Stimulated activated CD4-positive, alpha-beta T cell treated with anti-CD3 and anti-CD28 coated beads, Interleukin-2, amount 100 ng/mL, for 24 hours (primary cell): Measurements from ENCODE around the gene IL11RA.

ENCODE experiments used
- DNase-seq, 2 donors: peaks; one replicate each; pipeline ENCODE4 v3.0.0-alpha.2; 2020

The IL11RA gene

DNA sequence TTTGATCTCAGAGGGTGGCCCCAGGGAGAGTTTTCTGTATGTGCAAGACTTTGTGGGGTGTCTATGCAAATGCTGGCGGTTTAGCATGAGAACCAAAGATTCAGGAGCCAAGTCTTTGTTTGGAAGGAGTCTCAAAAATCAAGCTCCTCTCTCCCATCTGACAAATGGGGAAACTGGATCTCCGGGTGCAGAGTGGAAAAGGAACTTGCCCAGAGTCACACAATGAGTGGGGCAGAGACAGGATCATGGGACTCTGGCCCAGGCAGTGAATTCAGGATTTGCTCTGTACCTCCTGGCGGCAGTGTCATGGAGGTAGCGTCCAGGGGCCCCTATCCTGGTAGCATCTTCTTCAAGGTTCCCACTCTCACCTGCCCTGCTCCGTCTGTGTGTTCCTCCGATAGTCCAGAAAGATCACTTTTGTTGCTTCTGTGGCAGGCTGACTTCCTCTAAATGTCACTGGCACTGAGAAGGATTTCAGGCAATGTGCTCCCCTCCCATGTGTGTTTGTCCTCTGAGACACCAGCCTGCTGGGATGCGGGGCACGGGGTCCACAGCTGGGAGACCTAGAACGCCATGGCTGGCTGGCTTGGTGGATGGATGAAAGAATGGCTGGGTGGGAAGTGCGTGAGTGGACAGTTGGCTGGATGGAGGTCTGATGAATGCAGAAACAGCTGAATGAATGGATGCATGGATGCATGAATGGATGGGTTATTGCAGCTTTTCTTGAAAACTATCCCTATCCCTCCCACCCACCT, 35.5 kb downstream of the IL11RA start:
- no peak for DNase-seq

DNA sequence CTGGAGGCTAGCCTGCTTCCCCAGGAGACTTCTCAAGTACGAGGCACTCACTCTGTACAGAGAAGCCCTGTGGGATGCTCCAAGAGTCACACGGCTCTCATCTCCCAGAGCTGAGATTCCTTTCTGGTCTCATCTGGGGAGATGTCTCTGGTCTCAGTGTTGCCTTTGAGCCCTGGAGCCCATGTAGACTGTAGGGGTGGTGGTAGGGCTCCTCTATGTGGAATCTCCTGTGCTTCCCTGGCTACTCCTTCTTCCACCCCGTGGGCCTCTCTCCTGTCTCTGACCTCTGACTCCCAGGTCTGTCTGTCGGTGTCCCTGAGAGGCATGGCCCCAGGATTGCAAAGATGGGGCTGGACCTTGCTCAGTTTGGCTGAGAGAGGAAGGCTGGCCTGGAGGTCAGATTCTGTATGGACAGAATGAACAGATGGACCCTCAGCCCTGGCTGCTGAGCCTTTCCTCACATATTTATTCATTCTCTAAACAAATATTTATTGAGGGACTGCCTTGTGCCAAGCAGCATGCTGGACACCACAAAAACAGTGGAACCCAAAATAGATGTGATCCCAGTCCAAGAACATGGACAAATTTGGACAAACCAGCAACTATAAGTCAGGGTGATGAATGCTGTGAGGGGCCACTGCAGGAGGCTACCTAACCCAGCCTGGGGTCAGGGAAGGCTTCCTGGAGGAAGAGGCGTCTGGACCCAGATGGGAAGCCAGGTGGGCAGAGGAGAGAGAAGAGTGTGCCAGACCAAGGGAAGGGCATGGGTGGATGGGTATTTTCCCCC, 36.5 kb downstream of the IL11RA start:
- no peak for DNase-seq

- DNase-seq: no peak
Measured at GRCh38 chr9:34689116-34689470, 37.1 kb downstream of the IL11RA start.

- DNase-seq: no peak
Measured at GRCh38 chr9:34689512-34689911, 37.5 kb downstream of the IL11RA start.

- no peak for DNase-seq
Measured at GRCh38 chr9:34690983-34691935, 39.3 kb downstream of the IL11RA start, which contains the start of gene CCL19. Gene CCL19, minus strand, starts transcription at chr9:34691276. Its CDS starts 137 bp downstream, at chr9:34691139.

DNA sequence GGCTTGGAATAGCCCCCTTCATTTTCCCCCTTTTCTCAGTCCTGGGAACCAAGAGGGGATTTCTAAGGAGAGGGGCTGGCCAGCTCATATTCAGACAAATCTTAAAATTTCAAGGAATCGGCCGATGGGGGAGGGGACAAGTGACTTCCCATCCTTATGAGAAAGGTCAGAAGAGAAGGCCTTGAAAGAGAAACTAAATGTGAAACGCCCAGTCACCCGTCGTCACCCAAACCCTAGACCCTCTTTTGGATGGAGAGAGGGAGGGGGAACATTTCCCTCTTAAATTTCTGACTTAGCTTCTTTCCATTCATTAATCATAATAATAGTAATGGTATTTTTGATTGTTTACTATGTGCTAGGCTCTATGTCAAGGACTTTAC, 39.9 kb downstream of the IL11RA start:
- DNase-seq: no peak

DNA sequence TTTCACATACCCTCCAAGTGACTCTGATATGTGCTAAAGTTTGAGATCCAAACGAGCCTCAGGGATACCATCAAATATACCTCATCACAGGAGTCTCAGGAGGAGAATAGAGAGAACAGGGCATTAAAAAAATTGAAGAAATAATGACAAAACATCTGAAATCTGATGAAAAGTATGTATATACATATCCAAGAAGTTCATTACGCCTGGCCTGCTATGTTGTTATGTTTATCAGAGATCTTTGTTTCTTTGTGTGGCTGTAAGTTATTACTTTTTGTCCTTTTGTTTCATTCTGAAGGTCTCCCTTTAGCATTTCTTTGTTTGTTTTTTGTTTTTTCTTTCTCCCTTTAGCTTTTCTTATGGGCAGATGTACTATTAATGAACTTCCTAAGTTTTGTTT, 41.6 kb downstream of the IL11RA start:
- no peak for DNase-seq

- no peak for DNase-seq
Measured at GRCh38 chr9:34694811-34695210, 42.8 kb downstream of the IL11RA start.

DNA sequence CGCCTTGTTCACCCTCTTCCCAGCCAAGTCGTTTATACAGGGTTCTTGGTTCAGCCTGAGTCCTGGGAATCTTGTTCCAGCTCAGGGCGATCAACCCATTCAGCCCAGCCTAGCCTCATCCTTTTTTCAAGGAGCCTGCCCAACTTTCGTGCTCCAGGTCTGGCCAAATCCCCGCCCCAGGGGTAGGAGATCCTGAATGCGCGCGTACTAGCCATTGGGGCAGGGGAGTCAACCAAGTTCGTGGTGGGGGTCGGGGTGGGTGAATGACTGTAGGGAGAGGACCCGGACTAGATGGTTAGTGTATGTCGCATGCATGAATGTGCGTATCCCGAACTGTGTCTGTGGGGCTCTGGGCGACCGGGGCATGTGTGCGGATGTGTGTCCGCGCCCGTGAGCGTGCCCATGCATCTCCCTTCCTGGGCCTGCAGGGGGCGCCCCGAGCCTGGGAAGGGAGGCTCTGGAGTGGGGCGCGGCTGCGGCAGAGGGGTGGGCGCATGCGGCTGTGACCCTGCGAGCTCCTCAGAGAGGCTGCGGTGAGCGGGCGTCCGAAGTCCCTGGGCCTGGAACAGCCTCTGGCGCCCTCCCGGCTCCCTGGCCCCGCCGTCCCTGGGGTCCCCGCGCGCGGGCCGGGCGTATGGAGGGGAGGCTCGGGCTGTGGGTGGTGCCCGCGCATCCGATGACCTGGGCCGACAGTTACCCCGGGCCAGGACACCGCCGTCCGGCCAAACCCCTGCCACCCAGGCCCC, 49.2 kb downstream of the IL11RA start:
- DNase-seq: peak; percentile 83 to 85

- peak; percentile 88 to 92 for DNase-seq
Measured at GRCh38 chr9:34701769-34702736, 50.1 kb downstream of the IL11RA start.

DNA sequence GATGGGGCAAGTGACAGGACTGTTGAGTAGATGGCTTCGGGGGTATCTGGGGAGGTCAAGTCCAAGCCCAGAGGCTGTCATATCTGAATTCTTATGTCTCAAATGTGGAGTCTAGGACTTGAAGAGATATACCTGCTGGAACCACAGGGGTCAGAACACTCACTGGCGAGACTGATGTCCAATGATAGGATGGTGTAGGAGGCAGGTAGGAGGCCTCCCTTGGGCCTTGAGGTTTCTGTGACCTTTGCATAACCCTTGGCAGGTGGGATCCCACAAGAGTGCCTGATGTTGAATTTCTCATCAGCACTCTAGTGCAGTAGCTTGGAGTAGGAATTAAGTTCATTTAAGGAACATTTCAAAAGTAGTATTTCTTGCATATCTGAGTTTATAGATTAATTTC, 55.1 kb downstream of the IL11RA start:
- DNase-seq: no peak

GRCh38 chr9:34709196-34709978, 57.4 kb downstream of the IL11RA start:
- DNase-seq: no peak

GRCh38 chr9:34710023-34710422, 58.0 kb downstream of the IL11RA start, which contains the start of gene CCL21:
Gene CCL21, minus strand, starts transcription at chr9:34710136. Its CDS starts 70 bp downstream, at chr9:34710066.
- no peak for DNase-seq
